Adipocyte (in vitro differentiated cells): ENCODE measurements around the gene CNTN5.
A peak's percentile ranks its signal among the peaks of the same experiment; 100 is the strongest.

Experiments used
- DNase-seq: peaks from one replicate; pipeline ENCODE4 v3.0.0-alpha.2; 2015; ENCODE audit warnings: low read depth
- H3K27me3 ChIP-seq: replicated peaks from 2 replicates; pipeline ENCODE4 v1.7.0; 2013; ENCODE audit warnings: mild to moderate bottlenecking, low read length, moderate library complexity; ENCODE audit not compliant: control insufficient read depth, insufficient read depth
- H3K36me3 ChIP-seq: 2 replicates; pipeline ENCODE4 v1.7.0; 2013; ENCODE audit warnings: low read length, mild to moderate bottlenecking, moderate library complexity; ENCODE audit not compliant: control insufficient read depth, insufficient read depth, severe bottlenecking
- H3K4me1 ChIP-seq: 2 replicates; pipeline ENCODE4 v1.7.0; 2013; ENCODE audit warnings: mild to moderate bottlenecking, low read length, moderate library complexity; ENCODE audit not compliant: control insufficient read depth, insufficient read depth
- H3K4me3 ChIP-seq: 2 replicates; pipeline ENCODE4 v1.7.0; 2013; ENCODE audit warnings: mild to moderate bottlenecking, low read length, moderate library complexity
- H3K9ac ChIP-seq: 2 replicates; pipeline ENCODE4 v1.7.0; 2013; ENCODE audit warnings: mild to moderate bottlenecking, low read length, moderate library complexity
- H3K9me3 ChIP-seq: 2 replicates; pipeline ENCODE4 v1.7.0; 2013; ENCODE audit warnings: mild to moderate bottlenecking, low read length, moderate library complexity; ENCODE audit not compliant: control insufficient read depth

The CNTN5 gene

GRCh38 chr11:99631618-99632017, 610.9 kb downstream of the CNTN5 start:
- no peak for DNase-seq
- H3K9me3 ChIP-seq: no peaks in the 10 kb centered on the region
- H3K4me3 ChIP-seq: no peak overlapping the region
- H3K4me1 ChIP-seq: peaks cover 20% of the 10 kb centered on the region
- H3K36me3 ChIP-seq: no peaks in the 10 kb centered on the region
- no peak overlapping the region for H3K9ac ChIP-seq
- H3K27me3 ChIP-seq: no peaks in the 10 kb centered on the region

GRCh38 chr11:99632969-99633368, 612.2 kb downstream of the CNTN5 start:
- H3K4me3 ChIP-seq: peak overlapping the region; percentile 35
- no peak for DNase-seq
- H3K9me3 ChIP-seq: no peaks in the 10 kb centered on the region
- no peak overlapping the region for H3K9ac ChIP-seq
- H3K36me3 ChIP-seq: no peaks in the 10 kb centered on the region
- H3K27me3 ChIP-seq: no peaks in the 10 kb centered on the region
- H3K4me1 ChIP-seq: peaks cover 8% of the 10 kb centered on the region

- Histone ChIP-seq H3K9ac (no peak overlapping the region), H3K4me1 (peaks cover 8% of the 10 kb centered on the region), H3K9me3 (no peaks in the 10 kb centered on the region), H3K27me3 (no peaks in the 10 kb centered on the region), H3K36me3 (no peaks in the 10 kb centered on the region), H3K4me3 (no peak overlapping the region)
- no peak for DNase-seq
These were observed 613.8 kb downstream of the CNTN5 start for GRCh38 chr11:99634581-99634980.

- no peak for DNase-seq
- Histone ChIP-seq H3K9me3 (no peaks in the 10 kb centered on the region), H3K4me3 (no peak overlapping the region), H3K9ac (no peak overlapping the region), H3K36me3 (no peaks in the 10 kb centered on the region), H3K27me3 (no peaks in the 10 kb centered on the region), H3K4me1 (peaks cover 5% of the 10 kb centered on the region)
These were observed 617.4 kb downstream of the CNTN5 start for GRCh38 chr11:99638073-99638553.

DNA sequence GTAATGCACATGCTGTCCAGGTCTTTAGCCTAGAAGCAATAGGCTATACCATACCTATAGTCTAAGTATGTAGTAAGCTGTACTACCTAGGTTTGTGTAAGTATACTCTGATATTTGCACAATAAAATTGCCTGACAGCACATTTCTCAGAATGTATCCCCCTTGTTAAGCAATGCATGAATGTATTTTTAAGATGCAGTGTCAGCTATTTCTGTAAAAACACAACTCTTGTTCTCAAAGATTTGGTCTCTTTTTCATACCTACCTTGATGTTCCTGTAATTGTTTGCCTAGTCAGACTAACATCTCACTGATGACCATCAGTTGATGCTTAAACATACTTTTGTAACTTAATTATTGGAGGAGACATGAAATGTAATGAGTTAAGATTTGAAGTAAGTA, 619.9 kb downstream of the CNTN5 start:
- Histone ChIP-seq H3K27me3 (no peaks in the 10 kb centered on the region), H3K9ac (no peak overlapping the region), H3K4me3 (no peak overlapping the region), H3K36me3 (no peaks in the 10 kb centered on the region), H3K4me1 (no peaks in the 10 kb centered on the region), H3K9me3 (no peaks in the 10 kb centered on the region)
- no peak for DNase-seq

DNA sequence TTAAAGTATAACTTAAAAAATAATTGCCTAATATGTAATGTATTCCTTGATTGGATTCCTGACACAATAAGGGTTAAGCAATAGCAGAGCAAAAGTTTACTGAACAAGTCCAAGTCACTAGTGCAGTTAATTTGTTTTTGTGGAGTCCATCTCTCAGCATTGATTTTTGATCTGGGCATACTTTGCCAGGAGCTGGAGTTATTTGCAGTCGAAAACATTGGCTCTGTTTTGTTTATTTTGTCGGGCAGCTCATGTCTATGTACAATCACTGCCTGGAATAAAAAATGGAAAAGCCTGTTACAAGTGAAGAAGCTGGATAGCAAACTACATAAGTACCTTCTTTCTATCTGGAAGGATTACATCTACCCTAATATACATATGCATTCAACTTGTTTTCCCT, 625.2 kb downstream of the CNTN5 start:
- no peaks in the 10 kb centered on the region for H3K9me3 ChIP-seq
- DNase-seq: no peak
- no peak overlapping the region for H3K9ac ChIP-seq
- no peaks in the 10 kb centered on the region for H3K4me1 ChIP-seq
- H3K36me3 ChIP-seq: no peaks in the 10 kb centered on the region
- H3K27me3 ChIP-seq: no peaks in the 10 kb centered on the region
- H3K4me3 ChIP-seq: no peak overlapping the region

DNA sequence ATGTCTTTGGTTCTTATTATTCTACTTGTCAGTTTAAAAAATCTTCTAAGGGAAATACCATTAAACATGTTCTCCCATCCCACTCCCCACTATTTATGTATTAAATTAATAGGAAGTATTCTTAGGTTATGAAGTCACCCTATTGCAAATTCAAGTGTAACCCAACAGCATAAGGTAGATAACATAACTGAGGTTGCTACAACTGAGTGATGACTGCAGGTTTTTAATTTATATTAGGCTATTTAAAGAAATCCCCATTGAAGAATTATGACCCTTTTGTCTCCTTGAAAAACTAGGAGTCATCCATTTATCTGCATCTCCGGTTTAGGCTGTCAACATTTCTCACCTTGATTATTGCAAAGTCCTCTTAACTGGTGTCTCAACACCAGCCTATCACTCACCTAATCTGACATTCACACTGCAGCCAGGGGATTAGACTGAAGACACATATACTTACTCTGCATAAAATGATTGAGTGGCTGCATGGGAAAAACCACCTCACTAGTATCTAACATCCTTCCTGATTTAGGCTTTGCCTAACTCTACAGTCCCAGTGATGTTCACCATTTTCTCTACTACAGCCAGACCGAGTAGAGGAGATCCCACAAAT, 649.4 kb downstream of the CNTN5 start:
- Histone ChIP-seq H3K27me3 (peaks cover 3% of the 10 kb centered on the region), H3K4me1 (no peaks in the 10 kb centered on the region), H3K9ac (no peak overlapping the region), H3K9me3 (no peaks in the 10 kb centered on the region), H3K36me3 (no peaks in the 10 kb centered on the region), H3K4me3 (no peak overlapping the region)
- DNase-seq: no peak

DNA sequence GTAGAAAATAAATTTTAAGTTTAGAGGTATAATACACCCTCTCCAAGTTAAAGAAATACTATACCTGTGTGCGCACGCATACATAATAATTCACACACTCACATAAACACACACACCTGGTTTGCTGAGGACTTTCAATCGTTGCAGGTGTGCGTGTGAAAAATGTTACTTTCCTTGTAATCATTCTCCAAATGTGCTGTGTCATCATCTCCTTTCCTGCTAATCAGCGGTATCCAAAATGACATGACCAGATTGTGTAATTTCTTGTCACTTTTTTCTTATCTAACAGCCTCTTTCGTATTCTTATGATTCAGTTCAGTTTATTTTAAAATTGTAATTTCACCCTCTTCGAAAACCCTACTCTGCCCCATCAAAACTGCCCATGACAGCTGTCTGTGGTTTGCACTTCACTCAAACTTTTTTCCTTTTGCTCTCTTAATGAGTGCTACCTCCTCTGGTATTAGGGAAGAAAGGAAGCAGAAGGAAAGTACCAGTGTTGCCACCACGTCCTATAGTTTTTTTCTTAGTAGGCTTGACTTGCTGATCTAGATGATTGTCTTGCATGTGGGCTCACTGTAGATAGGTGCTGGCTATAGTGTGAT, 651.2 kb downstream of the CNTN5 start:
- DNase-seq: no peak
- Histone ChIP-seq H3K9me3 (no peaks in the 10 kb centered on the region), H3K36me3 (no peaks in the 10 kb centered on the region)

DNA sequence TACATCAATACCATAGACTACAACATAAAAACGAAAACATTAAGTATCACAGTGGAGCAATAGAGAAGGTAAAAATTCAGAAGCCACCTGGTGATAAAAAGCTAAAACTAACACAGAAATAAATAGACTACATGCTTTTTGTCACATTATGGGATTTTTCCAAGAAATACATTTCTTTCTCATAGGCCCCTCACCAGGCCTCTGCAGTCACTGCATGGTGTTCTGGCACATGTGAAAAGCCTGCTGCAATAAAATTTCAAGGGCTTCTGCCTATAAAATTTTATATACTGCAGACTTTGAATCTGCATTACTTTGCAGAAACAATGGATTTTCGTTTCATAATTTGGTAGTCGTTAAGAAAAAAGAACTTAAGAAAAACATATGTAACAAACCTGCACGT, 655.5 kb downstream of the CNTN5 start:
- Histone ChIP-seq H3K27me3 (peaks cover 3% of the 10 kb centered on the region), H3K9ac (no peak overlapping the region), H3K4me1 (no peaks in the 10 kb centered on the region), H3K36me3 (no peaks in the 10 kb centered on the region), H3K4me3 (no peak overlapping the region), H3K9me3 (no peaks in the 10 kb centered on the region)
- no peak for DNase-seq

More for the DNA sequence above, 651.2 kb downstream of the CNTN5 start:
- no peak overlapping the region for H3K4me3 ChIP-seq
- H3K4me1 ChIP-seq: no peaks in the 10 kb centered on the region
- H3K9ac ChIP-seq: no peak overlapping the region
- H3K27me3 ChIP-seq: peaks cover 3% of the 10 kb centered on the region

DNA sequence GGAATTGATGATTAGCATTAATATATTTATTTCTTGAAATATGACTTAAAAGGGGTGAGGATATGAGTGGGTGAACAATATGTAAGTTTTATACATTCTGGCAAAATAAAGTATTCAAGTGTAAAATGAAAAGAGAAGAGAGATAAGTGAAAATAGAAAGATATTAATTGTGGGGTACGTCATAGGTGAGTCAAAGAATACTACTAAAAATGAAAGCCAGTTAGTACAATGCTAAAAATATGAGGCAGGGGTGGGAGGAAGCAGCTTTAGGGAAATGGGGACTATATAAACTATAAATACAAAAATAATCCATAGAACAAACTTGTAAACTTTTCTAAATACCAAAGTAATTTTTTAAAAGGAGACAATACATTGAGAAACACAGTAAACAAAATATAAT, 661.4 kb downstream of the CNTN5 start:
- DNase-seq: no peak

GRCh38 chr11:99682646-99683045, 661.9 kb downstream of the CNTN5 start:
- no peak for DNase-seq
- Histone ChIP-seq H3K4me3 (no peak overlapping the region), H3K36me3 (no peaks in the 10 kb centered on the region), H3K9ac (no peak overlapping the region), H3K27me3 (no peaks in the 10 kb centered on the region), H3K4me1 (no peaks in the 10 kb centered on the region), H3K9me3 (no peaks in the 10 kb centered on the region)

More for the DNA sequence above, 661.4 kb downstream of the CNTN5 start:
- H3K4me3 ChIP-seq: no peak overlapping the region
- H3K9me3 ChIP-seq: no peaks in the 10 kb centered on the region
- no peaks in the 10 kb centered on the region for H3K4me1 ChIP-seq
- H3K9ac ChIP-seq: no peak overlapping the region
- H3K27me3 ChIP-seq: no peaks in the 10 kb centered on the region
- no peaks in the 10 kb centered on the region for H3K36me3 ChIP-seq

DNA sequence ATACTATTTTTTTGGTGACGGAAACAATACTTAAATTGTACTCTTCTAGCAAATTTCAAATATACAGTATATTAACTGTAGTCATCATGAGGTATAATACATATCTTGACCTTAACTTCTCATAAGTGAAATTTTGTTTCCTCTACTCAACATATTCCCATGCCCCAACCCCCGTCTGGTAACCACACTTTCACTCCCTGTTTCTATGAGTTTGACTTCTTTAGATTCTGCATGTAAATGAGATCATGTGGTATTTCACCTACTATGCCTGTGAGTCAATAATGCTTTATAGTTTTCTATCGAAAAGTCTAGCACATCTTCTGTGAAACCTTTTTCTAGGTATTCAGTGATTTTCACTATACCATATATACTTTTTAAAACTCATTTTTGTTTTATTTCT, 663.2 kb downstream of the CNTN5 start:
- DNase-seq: no peak
- Histone ChIP-seq H3K27me3 (no peaks in the 10 kb centered on the region), H3K4me1 (no peaks in the 10 kb centered on the region), H3K36me3 (no peaks in the 10 kb centered on the region), H3K9ac (no peak overlapping the region), H3K9me3 (no peaks in the 10 kb centered on the region), H3K4me3 (no peak overlapping the region)
